GM19397 (cell line): ENCODE results near the gene SCRN1.

Source experiments
- ATAC-seq: cut with Tn5 transposase; IDR thresholded peaks from one replicate; pipeline ENCODE4 v1.9.1; 2021; ENCODE audit warnings: mild to moderate bottlenecking, moderate library complexity; ENCODE audit not compliant: unreplicated experiment

Gene SCRN1

DNA sequence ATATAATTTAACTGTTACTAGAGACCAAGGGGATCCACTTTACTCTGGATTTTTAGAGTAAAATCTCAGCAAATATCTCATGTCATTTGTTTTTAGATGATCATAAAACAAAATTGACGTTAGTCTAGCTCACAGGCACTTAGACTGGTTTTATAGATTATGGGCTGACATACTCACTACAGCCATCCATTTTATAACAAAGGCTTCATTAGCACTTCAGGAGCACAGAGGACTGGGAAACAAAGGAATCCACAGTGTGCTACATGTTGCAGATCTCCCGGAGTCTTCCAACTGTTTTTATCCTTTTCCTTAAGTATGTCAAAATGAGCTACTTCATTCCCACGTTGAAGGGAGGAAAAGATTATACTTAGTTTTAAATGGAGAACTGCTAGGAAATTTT is 15.9 kb upstream of the SCRN1 start:
- ATAC-seq = no peak

GRCh38 chr7:30003098-30003497 is 13.5 kb upstream of the SCRN1 start:
- ATAC-seq = no peak

DNA sequence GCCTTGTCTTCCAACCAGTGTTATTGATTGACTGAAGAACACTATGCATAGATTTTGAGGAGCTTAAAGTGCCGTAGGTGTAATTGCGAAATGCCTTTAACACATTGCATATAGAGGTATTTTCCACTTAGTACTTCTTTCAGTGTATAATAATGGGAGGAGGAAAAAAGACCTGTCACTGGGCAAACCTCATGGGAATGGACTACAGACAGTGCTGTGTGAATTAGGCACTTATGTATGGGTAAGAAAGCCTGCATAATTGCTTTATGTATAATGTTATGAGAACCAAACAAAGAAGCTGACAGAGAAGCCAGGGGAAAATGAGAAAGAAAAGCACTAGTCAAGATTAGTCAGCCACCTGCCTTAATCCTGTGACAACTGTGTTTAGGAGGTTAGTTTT is 12.4 kb upstream of the SCRN1 start:
- ATAC-seq = no peak

- ATAC-seq = no peak
Measured at GRCh38 chr7:29998489-29998888, 8.9 kb upstream of the SCRN1 start.

- ATAC-seq = no peak
Measured at GRCh38 chr7:29996321-29996720, 6.7 kb upstream of the SCRN1 start.

DNA sequence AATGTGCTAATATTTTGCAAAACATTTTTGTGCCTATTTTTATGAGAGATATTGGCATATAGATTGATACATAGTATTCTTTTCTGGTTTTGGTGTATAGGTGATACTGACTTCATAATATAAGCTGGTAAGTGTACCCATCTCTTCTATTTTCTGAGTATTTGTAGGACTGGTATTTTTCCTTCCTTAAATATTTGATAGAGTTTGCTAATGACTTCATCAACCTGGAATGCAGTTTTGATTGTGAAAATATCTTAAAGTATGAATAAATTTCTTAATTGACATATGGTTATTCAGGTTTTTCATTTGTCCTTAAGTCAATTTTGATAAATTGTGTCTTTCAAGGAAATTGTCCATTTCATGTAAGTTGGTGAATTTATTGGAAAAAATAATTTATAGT is 6.1 kb upstream of the SCRN1 start:
- ATAC-seq = no peak

DNA sequence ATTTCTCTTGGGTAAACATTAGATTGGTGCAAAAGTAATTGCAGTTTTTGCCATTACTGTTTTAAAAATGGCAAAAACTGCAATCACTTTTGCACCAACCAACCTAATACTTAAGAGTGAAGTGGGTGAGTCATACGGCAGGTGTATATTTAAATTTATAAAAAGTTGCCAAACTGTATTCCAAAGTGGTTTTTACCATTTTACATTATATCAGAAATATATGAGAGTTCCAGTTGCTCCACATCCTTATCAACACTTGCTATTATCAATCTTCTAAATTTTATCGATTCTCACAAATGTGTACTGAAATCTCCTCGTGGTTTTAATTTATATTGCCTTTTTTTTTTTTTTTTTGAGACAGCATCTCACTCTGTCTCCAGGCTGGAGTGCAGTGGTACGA is 3.5 kb upstream of the SCRN1 start:
- ATAC-seq = no peak

DNA sequence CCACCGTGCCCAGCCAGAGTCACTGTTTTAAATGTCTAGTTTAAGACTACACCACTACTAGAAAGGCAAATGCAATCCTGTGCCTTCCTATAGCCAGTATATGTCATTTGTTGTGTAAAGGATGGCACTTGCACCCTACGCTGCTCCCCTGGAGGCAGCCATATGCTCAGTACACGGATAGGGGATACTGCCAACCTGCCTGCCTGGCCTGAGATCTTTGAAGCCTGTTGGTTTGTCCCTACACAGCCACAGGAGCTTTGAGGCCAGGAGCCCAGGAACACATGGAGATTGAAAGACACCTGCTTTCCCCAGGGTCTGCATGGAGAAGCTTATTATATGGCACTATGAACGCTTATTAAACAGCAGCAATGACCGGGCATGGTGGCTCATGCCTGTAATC is 2.3 kb upstream of the SCRN1 start:
- no peak for ATAC-seq

GRCh38 chr7:29990931-29991330 is 1.3 kb upstream of the SCRN1 start:
- no peak for ATAC-seq

DNA sequence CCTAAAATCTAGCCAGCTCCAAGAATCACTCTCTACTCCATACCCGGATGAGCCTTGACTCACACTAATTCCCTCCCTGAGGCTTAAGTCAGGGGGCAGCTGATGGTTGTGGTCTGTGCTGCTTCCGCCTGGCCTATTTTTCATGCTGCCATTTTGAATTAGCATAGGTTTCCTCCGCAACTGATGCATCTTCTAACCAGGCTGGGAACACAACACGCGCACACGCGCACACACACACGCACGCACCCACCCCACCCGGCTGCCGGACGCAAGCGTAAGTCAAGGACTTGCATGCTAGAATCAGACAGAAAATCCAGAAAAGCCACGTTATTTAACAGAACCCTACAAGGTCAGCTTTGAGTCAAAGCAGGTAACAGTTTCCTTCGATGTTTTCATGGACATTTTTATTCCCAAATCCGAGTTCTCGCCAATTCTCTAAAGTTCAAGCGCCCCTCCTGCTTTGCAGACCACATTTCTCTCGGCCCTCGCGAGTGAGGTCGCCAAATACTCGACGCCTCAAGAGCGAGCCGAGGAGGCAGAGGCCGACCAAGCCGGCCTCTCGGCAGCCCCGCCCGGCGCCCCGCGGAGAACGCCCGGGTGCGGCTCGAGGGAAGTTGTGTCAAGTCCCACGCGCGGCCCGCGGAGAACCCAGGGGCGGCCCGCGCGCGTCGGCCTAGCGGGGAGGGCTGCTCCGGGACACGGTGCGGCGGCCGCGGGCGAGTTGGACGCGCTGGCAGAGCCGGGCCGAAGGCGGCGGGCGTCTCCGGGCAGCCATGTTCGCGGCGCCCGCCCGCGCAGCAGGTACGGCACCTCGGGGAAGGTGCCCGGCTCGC is 961 bp downstream of the SCRN1 start:
- peak; percentile 37 for ATAC-seq

GRCh38 chr7:29987811-29988317 is 1.7 kb downstream of the SCRN1 start:
- ATAC-seq = no peak

DNA sequence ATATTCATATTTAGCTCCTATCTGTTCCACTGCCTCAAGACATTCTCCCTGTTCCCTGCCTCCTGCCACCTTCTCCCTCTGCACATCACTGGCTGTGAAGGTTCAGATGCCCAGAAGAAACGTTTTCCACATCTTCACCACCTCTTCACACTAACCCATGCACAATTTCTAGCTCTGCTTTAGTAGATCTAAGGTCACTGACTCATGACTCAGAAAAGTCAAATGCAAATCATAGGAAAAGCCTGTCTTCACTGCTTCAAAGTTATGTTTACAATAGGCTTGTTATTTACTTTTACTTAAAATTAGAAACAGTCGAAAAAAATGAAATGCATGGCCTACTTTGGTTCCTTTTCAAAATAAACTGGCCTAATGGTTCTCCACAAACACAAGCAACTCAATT is 2.5 kb downstream of the SCRN1 start:
- no peak for ATAC-seq

- no peak for ATAC-seq
Measured at GRCh38 chr7:29980151-29980550, 9.4 kb downstream of the SCRN1 start.

DNA sequence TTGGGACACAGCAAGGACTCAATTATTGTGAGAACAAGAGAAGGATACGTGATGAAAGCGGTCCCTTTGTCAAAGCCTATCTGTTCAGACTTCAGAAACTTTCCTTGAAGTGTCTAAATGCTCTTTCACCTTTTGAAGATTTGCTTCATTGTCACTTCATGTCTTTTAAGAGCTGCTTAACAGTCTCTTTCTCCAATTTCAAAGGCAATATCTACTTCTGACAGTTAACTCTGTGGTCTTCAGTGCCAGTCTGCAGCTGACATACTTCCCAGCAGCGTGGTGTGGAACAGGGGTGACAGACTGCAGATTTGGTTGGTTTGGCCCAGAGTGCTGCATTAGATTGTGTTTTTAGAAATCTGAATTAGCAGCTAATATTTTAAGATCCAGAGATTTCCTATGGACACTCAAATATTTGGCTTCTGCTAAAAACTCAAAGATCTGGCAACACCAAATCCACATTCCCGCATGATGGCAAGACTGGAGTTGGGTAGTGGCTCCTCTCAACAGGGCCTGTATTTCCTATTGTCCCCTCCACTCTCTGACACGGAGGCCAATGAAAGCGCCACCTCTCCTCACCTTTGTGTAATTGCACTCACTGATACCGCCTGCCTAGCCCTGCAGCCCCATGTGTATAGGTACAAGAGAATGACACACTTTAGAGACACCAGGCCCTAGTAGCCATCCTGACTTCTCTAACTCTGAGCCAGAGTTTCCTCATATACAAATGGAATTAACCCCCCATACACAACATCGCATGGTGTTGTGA is 11.5 kb downstream of the SCRN1 start:
- no peak for ATAC-seq

DNA sequence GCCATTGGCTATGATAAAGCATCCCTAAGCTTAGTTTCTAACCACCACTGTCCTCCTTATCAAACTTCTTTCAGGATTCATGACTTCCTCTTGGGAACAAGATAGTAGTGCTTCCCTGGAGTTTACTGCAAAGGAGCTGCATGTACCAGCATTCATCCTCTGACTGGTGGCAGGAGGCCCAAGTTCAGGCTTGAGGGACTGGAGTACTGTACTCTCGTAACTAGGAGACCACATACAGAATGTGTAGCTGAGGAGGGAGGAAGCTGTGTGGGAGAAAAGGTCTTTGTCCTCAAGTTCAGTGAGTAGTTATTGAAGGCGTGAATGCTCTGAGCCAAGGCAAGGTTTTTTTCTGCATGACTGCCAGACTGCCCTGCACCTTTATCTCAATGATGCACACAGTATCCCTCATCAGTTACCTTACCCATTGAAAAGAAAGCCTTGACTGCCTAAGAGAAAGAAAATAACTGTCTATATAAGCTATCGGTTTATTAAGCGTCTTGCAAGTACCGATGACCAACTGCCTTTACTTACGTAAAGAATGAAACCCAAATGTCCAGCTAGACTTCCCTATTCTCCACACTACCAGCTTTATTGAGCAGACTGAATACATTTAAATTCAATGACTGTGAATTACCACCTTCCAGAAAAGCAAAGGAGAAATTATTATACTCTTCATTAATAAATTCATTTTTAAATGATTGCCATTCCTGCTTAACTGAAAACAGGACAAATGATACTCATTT is 12.8 kb downstream of the SCRN1 start:
- ATAC-seq = no peak

- ATAC-seq = no peak
Measured at GRCh38 chr7:29976266-29976665, 13.3 kb downstream of the SCRN1 start.

DNA sequence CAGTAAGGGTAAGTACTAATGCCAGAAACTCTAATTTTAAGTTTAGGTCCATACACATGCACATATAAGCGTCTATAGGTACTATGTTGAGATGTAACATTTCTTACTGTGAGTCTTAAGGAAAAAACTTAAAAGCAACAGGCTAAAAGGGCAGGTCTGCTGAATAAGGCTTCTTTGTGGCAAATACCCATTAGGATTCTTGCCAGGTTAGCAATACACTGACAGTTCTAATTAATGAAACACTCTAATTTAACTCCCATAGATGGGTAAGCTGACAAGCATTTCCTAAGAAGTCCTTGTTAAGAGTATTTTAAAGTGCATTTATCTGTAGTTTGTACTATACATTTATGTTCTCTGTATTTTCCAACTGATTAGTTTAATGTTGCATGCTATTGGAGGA is 14.0 kb downstream of the SCRN1 start:
- ATAC-seq = no peak

DNA sequence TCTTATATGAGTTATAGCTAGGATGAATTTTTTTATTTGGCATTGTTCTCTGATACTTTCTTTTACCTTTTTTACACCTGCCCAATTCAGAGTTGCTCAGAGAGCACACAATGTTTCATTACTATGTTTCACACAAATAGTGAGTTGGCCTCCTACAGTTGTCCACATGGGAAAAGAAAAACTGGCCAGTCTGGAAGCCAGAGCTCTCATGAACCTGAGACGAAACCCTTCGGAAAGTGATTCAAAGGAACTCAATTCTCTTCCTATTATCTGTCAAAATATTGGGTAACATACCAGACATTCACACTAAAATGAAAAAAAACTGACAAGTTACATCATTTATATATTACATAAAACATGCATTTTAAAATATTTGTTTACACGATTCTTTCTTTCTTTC is 15.3 kb downstream of the SCRN1 start:
- ATAC-seq = no peak

GRCh38 chr7:29972315-29972669 is 17.3 kb downstream of the SCRN1 start:
- ATAC-seq = no peak

- ATAC-seq = no peak
Measured at GRCh38 chr7:29971566-29972314, 17.9 kb downstream of the SCRN1 start.

DNA sequence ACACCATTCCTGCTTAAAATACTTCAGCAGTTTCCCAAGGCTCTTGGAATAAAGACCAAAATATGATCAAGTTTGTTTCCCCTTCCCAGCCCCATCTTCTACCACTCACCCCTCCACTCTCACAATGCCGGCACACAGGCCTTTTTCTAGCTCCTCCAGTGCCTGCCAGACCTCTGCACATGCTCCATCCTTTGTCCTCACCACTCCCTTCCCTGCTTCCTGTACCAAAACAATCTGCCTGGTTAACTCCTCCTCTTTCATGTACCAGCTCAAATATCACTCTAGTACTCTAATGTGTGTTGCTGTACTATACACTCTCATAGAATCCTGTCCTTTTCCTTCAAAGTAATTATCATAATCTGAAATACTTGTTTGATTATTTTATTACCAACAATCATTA is 19.4 kb downstream of the SCRN1 start:
- ATAC-seq = no peak
